ENCODE data around the gene PRPF6.
"Not testable (repeated sequence)": the region's sequence is repeated elsewhere in the genome, so short reads cannot be mapped to it uniquely, and the experiment has no call there.

The PRPF6 gene

DNA sequence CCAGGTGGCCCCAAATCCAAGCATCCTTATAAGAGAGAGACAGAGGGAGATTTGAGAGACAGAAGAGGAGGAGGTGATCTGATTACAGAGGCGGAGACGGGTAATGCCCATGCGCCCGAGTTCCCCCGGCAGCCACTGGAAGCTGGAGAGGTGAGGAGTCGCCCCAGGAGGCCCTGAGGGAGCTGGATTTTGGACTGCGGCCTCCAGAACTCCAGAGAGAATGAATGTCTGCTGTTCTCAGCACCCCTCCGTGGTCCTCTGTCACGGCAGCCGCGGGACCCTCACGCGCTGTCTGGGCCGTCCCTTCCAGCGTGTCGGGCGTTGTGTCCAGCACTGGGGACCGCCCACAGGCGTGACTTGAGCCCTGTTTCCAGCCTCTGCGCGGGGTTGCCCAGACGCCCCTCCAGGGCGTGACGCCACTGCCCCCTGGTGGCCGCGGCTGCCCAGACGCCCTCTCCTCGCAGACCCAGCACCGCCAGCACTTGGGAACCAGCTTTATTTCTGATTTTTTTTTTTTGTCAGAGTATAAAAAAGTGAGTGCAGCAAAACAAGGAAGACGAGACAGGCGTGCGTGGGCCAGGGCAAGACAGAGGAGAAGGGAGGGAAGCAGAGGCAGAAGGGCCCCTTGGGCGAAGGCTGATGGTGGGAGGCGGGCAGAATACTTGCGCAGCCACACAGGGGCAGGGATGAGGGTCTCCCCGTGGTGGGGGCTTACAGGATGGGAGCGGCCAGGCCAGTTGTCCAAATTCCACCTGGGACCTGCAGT lies 7.1 kb upstream of the PRPF6 start:
- 14% methylated on average over 37 of the region's 37 CpGs for WGBS

DNA sequence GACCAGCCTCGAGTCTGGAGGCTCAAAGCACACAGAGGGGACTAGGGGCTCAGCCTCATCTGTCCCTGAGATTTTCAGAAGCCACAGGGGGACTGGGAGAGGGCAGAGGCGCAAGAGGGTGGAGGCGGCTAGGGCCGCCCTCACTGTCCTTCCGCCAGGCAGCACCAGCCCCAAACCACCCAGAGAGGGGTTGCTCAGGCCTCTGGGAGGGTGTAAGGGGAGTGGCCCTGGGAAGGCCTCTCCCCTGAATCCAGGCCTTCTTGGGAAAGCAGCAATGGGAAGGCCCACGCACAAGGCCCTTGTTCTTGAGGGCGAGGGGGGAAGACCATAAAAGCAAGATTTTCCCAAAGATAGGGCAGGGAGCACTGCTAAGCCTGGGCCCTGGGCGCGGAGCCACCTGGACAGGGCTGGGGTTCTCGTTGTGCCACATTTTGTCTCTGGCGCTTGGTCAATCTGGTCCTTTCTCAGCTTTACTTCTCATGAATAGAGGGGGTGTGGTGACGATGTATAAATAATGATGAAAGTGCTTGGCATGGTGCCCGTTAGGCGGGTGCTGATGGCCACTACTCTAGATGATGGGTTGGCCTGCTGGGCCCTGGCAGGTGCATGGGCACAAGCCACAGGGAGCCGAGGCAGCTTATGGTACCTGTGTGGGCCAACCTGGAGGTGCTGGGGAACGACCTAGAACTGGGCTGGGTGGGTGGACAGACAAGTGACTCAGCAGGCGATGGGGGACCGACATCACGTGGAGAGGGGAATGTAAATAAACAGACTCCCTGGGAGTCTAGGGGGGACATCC lies 6.3 kb upstream of the PRPF6 start:
- DNase-seq, result no peak
- H3K4me3 ChIP-seq (ENCODE audit: insufficient read depth in 1 of 2, low read depth in 1 of 2, low read length in 2 of 2), result no peak overlapping the region
- no peak overlapping the region for H3K4ac ChIP-seq (ENCODE audit: low read depth in 1 of 2, low read length in 2 of 2)
- no peak overlapping the region for H4K91ac ChIP-seq (ENCODE audit: low read length)
- no peak overlapping the region for H3K23ac ChIP-seq (ENCODE audit: low read length in 2 of 2)
- no peak overlapping the region for H3K27ac ChIP-seq (ENCODE audit: low read length, poor library complexity, severe bottlenecking)
- no peaks in the 10 kb centered on the region for H3K27me3 ChIP-seq (ENCODE audit: control insufficient read depth in 1 of 2, insufficient read depth in 1 of 2, low read length in 2 of 2)
- H3K9me3 ChIP-seq (ENCODE audit: control insufficient read depth, low read length), result no peaks in the 10 kb centered on the region
- H2BK15ac ChIP-seq (ENCODE audit: low read depth, poor library complexity, severe bottlenecking), result no peak overlapping the region
- peaks cover 0 to 11% of the 10 kb centered on the region in 2 experiments for H3K36me3 ChIP-seq (ENCODE audit: control insufficient read depth in 1 of 2, insufficient read depth in 2 of 2, low read depth in 1 of 2, low read length in 2 of 2)
- H2AK5ac ChIP-seq (ENCODE audit: low read length, severe bottlenecking), result no peak overlapping the region
- H2BK12ac ChIP-seq (ENCODE audit: low read length in 2 of 2), result no peak overlapping the region
- H3K14ac ChIP-seq (ENCODE audit: low read length in 2 of 2), result no peak overlapping the region
- no peak overlapping the region for H3K4me2 ChIP-seq (ENCODE audit: low read length, poor library complexity, severe bottlenecking)
- H2BK5ac ChIP-seq (ENCODE audit: low read depth, low read length, poor library complexity, severe bottlenecking), result no peak overlapping the region
- no peak overlapping the region for H3K18ac ChIP-seq (ENCODE audit: low read depth in 1 of 2, low read length in 2 of 2)
- peaks cover 43% of the 10 kb centered on the region for H3K4me1 ChIP-seq (ENCODE audit: control insufficient read depth, insufficient read depth, low read depth, low read length)
- H2BK120ac ChIP-seq (ENCODE audit: low read depth, low read length), result no peak overlapping the region
- H3K9ac ChIP-seq (ENCODE audit: low read length), result peak overlapping the region; percentile 51
- H3K79me1 ChIP-seq (replicated peaks; ENCODE audit: low read length, poor library complexity, severe bottlenecking), result peaks cover 4% of the 10 kb centered on the region
- no peak overlapping the region for H2AFZ ChIP-seq (ENCODE audit: low read depth, low read length)
- H4K8ac ChIP-seq (ENCODE audit: low read length), result no peak overlapping the region
- WGBS, result 79% methylated on average over 17 of the region's 19 CpGs

More for the DNA sequence above, 7.1 kb upstream of the PRPF6 start:
- H2AK5ac ChIP-seq (ENCODE audit: low read length, severe bottlenecking), result no peak overlapping the region
- no peak overlapping the region for H2BK12ac ChIP-seq (ENCODE audit: low read length in 2 of 2)
- H3K36me3 ChIP-seq (ENCODE audit: control insufficient read depth in 1 of 2, insufficient read depth in 2 of 2, low read depth in 1 of 2, low read length in 2 of 2), result peaks cover 0 to 12% of the 10 kb centered on the region in 2 experiments
- H3K79me1 ChIP-seq (replicated peaks; ENCODE audit: low read length, poor library complexity, severe bottlenecking), result peaks cover 9% of the 10 kb centered on the region
- H3K9ac ChIP-seq (ENCODE audit: low read length), result peak overlapping the region; percentile 78
- H2BK5ac ChIP-seq (ENCODE audit: low read depth, low read length, poor library complexity, severe bottlenecking), result no peak overlapping the region
- peak overlapping the region; percentile 83 for H3K4me2 ChIP-seq (ENCODE audit: low read length, poor library complexity, severe bottlenecking)
- no peaks in the 10 kb centered on the region for H3K27me3 ChIP-seq (ENCODE audit: control insufficient read depth in 1 of 2, insufficient read depth in 1 of 2, low read length in 2 of 2)
- peak; percentile 87 for DNase-seq
- no peaks in the 10 kb centered on the region for H3K9me3 ChIP-seq (ENCODE audit: control insufficient read depth, low read length)
- H3K23ac ChIP-seq (ENCODE audit: low read length in 2 of 2), result no peak overlapping the region
- H4K8ac ChIP-seq (ENCODE audit: low read length), result peak overlapping the region; percentile 46
- peaks cover 41% of the 10 kb centered on the region for H3K4me1 ChIP-seq (ENCODE audit: control insufficient read depth, insufficient read depth, low read depth, low read length)
- H2BK15ac ChIP-seq (ENCODE audit: low read depth, poor library complexity, severe bottlenecking), result no peak overlapping the region
- peak overlapping the region; percentile 48 for H2AFZ ChIP-seq (ENCODE audit: low read depth, low read length)
- H3K4me3 ChIP-seq (ENCODE audit: insufficient read depth in 1 of 2, low read depth in 1 of 2, low read length in 2 of 2), result peak overlapping the region; percentile 55 to 78
- no peak overlapping the region for H3K4ac ChIP-seq (ENCODE audit: low read depth in 1 of 2, low read length in 2 of 2)
- no peak overlapping the region for H3K14ac ChIP-seq (ENCODE audit: low read length in 2 of 2)
- no peak overlapping the region for H2BK120ac ChIP-seq (ENCODE audit: low read depth, low read length)
- H4K91ac ChIP-seq (ENCODE audit: low read length), result no peak overlapping the region
- no peak overlapping the region for H3K27ac ChIP-seq (ENCODE audit: low read length, poor library complexity, severe bottlenecking)
- H3K18ac ChIP-seq (ENCODE audit: low read depth in 1 of 2, low read length in 2 of 2), result peak overlapping the region in 1 of 2 experiments; percentile 37

DNA sequence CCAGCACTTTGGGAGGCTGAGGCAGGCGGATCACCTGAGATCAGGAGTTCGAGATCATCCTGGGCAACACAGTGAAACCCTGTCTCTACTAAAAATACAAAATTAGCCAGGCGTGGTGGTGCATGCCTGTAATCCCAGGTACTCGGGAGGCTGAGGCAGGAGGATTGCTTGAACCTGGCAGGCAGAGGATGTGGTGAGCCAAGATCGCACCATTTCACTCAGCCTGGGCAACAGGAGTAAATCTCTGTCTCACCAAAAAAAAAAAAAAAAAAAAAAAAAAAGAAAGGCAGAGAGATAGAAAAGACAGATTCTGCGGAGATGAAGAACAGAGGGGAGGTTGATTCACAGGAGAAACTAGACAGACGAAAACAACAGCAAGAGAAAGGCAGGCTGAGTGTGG lies 4.4 kb upstream of the PRPF6 start:
- not testable (repeated sequence) for H3K79me1 ChIP-seq (replicated peaks; ENCODE audit: low read length, poor library complexity, severe bottlenecking); H3K23ac ChIP-seq (ENCODE audit: low read length in 2 of 2); H3K27me3 ChIP-seq (ENCODE audit: control insufficient read depth in 1 of 2, insufficient read depth in 1 of 2, low read length in 2 of 2); DNase-seq; H2BK5ac ChIP-seq (ENCODE audit: low read depth, low read length, poor library complexity, severe bottlenecking); H2AK5ac ChIP-seq (ENCODE audit: low read length, severe bottlenecking); H3K9me3 ChIP-seq (ENCODE audit: control insufficient read depth, low read length); H3K4me3 ChIP-seq (ENCODE audit: insufficient read depth in 1 of 2, low read depth in 1 of 2, low read length in 2 of 2); H2AFZ ChIP-seq (ENCODE audit: low read depth, low read length); H2BK15ac ChIP-seq (ENCODE audit: low read depth, poor library complexity, severe bottlenecking); H2BK120ac ChIP-seq (ENCODE audit: low read depth, low read length); H3K9ac ChIP-seq (ENCODE audit: low read length); H3K18ac ChIP-seq (ENCODE audit: low read depth in 1 of 2, low read length in 2 of 2); H3K27ac ChIP-seq (ENCODE audit: low read length, poor library complexity, severe bottlenecking); H3K4me2 ChIP-seq (ENCODE audit: low read length, poor library complexity, severe bottlenecking); H3K4ac ChIP-seq (ENCODE audit: low read depth in 1 of 2, low read length in 2 of 2); H4K91ac ChIP-seq (ENCODE audit: low read length); H3K14ac ChIP-seq (ENCODE audit: low read length in 2 of 2); H4K8ac ChIP-seq (ENCODE audit: low read length)
- 94% methylated on average over 4 of the region's 7 CpGs for WGBS
- Histone ChIP-seq H3K4me1 (ENCODE audit: control insufficient read depth, insufficient read depth, low read depth, low read length) (peaks cover 48% of the 10 kb centered on the region), H3K36me3 (ENCODE audit: control insufficient read depth in 1 of 2, insufficient read depth in 2 of 2, low read depth in 1 of 2, low read length in 2 of 2) (peaks cover 0 to 11% of the 10 kb centered on the region in 2 experiments), H2BK12ac (ENCODE audit: low read length in 2 of 2) (peak overlapping the region in 1 of 2 experiments; percentile 0)

Measured in mesenchymal stem cell (in vitro differentiated cells and primary cell).